Umbilical cord (tissue), 2 donors: ENCODE data around the gene RASGRP2. TPM values are rescaled to one million over a fixed set of nuclear protein-coding genes. Genes with fewer than 3 reads are reported as not detected.
"Not testable (repeated sequence)": the region's sequence is repeated elsewhere in the genome, so short reads cannot be mapped to it uniquely, and the experiment has no call there.

Source experiments
- DNase-seq: peaks from one replicate; pipeline ENCODE4 v3.0.0-alpha.2; 2015; ENCODE audit warnings: low spot score
- total RNA-seq: library from RNA; depleted of rRNA; stranded (reverse); fragments of >200 nt; gene quantifications from one replicate; pipeline ENCODE4 v1.2.3, GENCODE V29; 2014; ENCODE audit warnings: low replicate concordance; ENCODE audit not compliant: insufficient read depth

The RASGRP2 gene
- total RNA-seq, 1 donor from 2014 or later = 15.9 TPM

DNA sequence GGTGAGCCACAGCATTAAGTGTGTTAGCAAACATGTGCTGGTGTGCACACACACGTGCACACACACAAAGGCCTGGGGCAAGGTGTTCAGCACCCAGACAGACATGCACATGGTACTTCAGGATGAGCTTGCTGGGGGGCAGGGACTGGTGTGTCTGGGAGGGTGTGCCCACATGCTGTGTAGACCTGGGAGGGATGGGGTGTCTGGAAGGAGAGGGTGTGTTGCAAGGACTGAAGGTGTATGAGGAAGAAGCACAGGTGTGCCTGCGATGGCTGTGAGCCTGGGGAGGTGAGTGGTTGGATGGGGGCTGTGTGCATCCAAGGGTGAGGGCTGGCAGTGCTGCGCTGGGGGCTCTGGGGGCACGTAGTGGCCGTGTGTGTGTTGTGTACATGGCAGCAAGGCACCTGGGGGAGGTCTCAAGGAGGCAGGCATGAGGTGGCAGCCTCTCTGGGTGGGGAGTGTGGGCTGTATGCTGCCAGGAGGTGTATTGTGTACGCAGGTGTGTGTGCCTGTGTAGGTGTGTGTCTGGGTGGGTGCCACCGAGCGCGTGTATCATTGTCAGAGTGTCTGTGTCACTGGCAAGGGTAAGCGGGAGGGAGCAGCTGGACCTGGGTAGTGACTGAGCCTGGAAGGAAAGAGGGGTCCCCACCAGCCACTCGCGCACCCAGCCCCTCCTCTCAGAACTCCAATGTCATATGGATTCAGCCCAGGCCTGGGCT lies 23.1 kb downstream of the RASGRP2 start:
- no peak for DNase-seq

DNA sequence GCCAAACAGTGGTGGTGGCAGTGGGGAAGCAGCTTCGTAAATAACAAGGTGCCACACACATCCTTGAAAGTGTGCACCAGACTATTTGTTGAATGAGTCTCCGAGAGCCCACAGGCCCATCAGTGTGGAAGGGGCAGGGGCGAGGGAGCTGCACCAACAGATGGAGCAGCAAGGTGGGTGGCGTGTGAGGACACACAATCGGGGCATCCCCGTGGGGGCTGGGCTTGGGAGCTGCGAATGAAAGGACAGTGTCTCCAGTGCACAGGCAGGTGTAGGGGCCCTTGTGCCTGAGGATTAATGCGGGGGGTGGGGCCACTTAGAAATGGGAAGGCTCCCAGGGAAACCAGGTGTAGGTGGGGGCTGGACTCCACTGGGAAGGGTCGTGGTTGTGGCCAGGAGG lies 23.8 kb downstream of the RASGRP2 start:
- no peak for DNase-seq

DNA sequence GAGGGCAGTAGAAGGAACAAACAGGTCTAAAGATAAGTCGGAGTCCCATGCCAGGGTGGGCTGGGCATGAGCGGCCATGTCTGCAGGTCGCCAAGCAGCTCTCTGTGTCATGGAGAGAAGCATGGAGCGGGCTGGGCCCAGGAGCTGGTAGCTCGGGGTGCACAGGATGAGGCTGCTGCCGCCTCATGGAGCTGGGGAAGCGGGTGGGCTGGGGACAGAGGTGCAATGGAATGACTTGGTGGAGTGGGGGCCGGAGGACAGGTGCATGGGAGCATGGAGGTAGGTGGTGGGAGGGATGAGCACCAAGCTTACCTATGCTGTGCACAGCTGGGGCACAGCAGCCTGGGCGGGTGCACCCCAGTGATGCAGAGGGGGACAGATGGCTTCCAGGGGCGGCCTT lies 24.5 kb downstream of the RASGRP2 start:
- no peak for DNase-seq

DNA sequence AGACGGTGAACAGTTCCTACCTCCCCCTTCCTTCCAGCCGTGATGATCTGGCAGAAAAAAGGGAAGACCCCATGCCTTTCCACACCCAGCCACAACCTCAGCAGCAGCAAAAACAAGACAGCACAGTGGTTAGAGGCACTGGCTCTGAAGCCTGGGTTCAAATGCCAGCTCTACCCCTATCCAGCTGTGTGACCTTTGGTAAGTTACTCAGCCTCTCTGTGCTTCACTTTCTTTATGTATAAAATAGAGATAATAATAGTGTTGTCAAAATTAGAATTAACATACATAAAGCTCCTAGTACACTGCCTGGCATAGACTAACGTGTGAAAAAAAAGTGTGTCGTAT lies 25.2 kb downstream of the RASGRP2 start:
- no peak for DNase-seq

DNA sequence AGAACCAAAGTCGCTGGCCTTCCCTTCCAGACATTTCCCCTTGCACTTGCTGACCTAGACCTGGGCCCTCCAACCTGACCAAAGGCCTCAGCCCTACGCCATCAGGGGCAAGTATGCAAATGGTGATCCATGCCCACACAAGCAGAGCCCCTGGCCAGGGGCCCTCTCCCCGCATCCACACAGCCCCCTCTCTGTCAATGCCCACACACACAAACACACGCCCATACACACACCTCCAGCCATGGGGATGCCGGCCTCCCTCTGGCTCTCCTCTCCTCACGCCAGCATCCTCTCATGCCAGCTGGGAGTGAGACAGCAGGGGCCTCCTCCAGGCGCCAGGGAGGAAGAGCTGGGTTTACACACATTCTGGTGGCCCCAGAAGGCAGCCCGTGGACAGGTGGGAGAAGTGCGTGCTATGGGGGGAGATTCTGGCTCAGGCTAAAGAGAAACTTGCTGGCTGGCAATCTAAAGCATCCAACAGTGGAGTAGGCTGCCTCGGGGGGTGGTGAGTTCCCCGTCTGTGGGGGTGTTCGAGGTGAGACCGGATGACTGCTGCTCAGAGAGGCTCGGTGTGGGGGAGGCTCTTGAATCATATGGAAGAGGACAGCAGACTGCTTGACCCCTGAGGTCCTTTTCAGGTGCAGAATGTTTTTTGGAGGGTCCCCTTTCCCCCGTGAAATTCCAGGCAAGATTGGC lies 25.7 kb downstream of the RASGRP2 start:
- DNase-seq = no peak

DNA sequence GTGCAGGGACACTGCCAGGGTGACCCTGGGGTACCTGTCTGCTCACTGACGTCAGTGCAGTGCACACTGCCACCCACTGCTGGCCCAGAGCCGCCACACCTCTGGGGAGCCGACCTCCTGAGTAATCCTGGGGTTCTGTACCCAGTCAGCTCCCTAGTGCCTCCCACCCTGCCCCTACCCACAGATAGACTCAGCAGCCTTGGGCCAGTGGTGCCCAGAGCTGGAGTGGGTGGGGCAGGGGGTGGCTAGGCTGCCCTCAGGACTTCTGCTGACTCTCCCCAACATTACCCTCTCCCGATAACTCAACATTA lies 26.7 kb downstream of the RASGRP2 start:
- DNase-seq = no peak

DNA sequence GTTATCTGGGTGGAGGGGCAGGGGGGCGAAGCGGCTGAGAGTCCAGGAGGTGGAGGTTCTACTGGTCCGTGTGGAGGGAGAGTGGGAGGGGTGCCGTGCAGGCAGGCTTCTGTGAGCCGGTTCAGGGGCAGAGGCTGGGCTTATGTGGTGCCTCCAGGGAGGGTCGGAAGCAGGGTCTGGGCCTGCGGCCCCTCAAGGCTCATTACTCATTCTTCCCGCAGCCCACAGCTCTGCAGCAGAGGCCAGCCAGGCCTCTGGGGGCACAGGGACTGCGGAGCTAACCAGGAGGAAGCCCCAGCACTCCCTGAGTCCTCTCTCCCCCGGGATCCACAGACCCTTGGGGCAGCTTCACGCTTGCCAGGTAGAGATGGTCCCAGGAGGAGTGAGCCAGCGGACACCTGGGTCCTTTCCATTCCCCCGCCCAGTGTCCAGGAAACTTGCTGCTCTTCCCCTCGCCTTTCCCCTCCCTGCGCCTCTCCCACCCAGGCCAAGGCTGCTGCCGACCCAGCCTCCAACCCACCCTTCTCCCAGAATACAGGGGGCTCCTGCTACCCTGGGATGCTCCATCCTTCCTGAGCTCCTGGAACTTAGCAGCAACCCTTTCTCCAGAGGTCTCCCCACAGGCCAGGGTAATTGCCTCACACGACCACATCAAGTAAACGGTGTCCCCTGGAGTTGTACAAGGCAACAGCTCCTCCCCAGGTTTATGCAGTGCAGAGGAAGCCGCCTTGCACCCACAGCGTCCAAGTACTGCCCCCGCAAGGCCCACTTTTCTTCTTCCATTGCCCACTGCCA lies 27.3 kb downstream of the RASGRP2 start:
- DNase-seq = no peak

DNA sequence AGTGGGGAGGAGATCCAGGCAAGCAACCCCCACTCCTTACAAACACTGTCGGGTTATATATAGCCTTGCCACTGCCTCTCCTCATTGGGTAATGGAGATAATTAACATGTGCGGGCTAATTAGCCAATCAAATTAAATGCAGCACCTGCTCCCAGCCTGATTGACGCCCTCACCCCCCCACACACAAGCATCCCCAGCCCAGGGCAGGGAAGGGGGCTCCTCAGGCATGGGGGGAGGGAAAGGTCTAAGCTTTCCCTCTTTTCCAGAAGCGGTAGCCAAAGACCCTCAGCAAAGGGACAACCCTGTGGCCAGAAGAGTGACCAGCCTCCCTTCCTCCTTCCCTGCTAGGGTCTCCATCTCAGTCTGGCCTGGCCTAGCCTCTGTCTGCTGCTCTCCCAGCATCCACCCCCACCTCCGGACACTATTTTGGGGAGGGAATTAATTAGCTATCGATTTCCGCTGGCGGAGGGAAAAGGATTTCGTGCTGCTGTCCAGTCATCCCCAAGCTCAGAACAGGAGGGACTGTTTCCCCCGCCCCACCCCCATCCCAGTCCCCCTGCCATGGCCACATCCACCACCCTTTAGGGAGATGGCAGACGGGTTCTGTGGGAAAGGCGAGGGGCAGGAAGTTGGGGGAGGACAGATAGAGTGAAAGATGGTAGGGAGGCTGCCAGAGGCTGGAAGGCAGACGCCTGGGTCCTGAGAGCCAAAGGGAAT lies 28.0 kb downstream of the RASGRP2 start:
- DNase-seq = no peak

DNA sequence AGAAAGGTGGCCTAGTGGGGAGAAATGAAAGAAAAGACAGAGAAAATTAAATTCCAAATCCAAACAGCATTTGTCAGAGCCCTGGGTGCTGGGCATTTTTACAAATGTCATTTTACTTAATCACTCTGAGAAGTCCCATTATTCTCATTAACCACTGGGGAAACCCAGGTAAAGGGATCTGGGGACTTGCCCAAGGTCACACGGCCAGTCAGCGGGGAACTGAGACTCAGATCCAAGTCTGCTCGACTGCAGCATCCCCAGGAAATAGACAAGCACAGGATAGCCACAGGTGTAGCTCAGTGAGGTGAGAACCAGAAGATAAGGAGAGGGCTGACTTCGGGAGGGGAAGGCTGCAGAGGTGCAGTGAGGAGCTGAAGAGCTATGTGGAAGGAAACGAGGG lies 28.8 kb downstream of the RASGRP2 start:
- DNase-seq = no peak

DNA sequence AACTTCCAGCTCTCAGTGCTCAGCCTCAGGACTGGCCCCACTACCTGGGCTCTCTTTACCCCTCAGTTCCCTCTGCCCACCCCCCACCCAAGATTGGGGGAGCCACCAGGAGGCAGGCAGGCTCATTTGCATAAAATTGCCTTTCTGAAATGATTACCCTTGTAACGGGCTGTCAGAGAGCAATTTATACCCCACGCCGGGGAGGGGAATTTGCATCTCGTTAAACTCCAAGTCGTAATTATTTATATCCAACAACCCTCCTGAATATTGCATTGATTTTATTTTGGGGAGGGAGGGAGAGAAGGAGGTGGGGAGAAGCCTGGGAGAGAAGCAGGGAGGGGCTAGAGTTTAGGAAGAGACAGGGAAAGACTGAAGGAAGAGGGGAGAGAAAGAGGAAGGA lies 29.3 kb downstream of the RASGRP2 start:
- no peak for DNase-seq

DNA sequence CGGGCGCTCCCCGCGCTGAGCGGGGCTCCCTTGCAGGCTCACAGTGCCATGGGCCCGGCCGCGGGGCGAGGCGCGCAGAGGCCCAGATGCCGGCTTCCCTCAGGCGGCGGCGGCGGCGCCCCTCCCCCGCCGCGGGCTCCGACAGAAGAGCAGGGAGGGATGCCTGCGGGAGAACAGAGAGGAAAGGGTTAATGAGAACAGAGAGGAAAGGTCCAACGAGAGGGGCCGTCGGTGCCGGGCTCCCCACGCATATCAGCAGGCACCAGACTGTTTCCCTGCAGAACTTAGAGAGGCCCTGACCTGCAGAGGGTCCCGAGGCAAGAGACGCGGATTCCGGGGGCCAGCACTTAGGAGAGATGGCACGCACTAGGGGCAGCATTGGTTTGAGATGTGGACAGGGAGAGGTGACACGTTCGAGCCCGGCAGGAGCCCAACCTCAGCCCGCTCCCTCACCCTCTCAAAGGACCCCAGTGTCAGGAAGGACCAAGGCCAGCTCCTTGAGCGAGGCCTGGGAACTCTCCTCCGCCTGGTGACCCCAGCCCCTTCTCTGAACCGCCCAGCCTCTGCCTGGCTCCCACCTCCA lies 30.1 kb downstream of the RASGRP2 start:
- DNase-seq = no peak

DNA sequence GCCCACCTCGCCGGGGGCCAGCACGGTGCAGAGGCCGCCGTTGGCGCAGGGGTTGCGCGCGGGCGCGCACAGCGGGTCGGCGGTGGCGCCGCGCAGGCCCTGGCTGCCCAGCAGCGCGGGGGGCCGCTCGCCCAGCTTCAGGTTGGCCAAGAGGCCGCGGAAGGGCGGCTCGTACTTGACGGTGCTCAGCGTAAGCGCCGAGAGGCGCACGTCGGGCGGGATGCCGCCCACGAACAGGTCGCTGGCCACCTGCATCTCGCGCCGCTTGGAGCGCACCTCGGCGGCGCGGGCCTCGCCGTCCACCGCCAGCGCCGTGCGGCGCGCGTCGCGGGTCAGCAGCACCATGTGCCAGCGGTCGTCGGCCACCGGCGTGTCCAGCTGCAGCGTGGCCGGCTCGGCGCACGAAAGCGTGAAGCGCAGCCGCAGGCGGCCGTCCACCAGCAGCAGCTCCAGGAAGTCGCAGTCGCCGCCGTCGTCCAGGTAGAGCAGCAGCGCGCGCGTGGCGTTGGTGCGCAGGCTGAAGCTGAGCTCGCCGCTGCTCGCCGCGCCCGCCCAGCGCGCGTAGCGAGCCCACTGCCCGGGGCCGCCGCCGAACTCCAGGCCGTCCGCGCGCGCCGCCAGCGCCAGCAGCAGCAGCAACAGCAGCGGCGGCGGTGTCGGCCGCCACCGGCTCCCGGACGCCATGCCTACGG lies 30.8 kb downstream of the RASGRP2 start:
- DNase-seq = peak; percentile 61

DNA sequence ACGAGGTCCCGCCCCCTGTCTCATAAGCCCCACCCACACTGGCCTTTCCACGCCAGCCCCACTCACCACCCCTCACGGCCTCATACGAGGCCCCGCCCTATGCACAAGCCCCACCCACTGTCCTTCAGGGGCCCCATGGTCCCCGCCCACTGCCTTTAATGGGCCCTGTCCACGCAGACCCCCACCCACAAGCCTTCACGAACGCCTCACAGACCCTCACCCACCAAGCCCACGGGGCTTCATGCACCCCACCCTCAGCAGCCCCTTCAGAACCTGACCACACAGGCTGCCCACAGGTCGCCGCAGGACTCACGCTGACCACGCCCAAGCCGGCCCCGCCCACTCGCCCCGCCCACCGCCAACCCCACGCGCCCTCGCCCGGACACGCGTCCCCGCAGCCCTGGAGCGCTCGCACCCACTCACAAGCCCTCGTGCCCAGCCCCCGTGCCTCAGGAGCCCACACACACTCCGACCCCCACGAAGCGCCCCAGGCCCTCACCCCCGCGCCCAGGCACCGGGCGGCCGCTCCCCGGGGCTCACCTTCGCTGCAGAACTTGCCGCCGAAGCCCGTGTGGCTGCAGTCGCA lies 31.4 kb downstream of the RASGRP2 start:
- DNase-seq = no peak

DNA sequence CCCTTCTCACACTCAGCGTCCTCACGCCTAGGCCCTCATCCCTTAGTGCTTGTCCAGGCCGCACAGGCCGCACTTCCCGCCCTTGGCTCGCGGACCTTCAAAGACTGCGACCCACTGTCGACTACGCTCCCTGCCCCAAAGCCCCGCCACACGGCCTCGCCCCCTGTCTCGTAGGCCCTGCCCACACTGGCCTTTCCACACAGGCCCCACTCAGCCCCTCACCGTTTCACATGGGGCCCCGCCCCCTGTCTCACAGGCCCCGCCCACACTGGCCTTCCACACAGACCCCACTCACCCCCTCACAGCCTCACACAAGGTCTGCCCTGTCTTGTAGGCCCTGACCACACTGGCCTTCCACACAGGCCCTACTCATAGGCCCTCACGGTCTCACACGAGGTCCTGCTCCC lies 32.0 kb downstream of the RASGRP2 start:
- DNase-seq = no peak

DNA sequence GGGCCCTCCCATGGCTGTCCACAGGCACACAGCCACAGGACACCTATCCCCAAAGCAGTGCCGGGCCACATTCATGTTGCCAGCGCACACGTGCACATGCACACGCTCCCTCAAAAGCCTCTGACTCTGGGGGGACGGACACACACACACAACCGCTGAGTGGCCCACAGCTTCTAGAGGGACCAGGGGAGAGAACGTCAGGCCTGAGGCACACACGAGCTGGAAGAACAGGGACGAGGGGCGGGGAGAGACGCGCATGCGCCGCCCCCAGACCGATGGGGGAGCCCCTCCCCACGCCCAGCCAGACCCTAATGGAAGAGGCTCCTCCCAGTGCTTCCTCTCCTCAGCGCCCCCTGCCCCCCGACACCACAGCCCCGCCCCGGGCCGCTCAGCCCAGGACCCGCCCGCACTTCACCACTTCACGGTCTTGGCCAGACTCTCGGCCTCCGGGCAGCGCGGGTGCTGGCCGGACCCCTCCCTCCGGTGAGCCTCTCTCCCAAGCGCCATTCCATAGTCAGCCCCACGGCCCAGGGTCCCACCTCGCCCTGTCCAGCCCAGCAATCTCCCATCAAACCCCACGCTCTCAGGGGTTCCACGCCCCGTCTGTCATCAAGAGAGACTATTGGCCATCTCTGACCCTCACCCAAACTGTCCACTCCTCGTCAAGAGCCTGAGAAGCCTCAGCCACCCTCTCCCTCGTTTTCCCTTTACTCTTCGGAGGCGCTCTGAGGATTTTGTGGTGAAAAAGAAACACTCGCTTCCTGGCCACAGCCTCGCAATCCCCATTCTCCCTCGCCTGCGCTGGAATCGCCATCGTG lies 32.6 kb downstream of the RASGRP2 start:
- no peak for DNase-seq

DNA sequence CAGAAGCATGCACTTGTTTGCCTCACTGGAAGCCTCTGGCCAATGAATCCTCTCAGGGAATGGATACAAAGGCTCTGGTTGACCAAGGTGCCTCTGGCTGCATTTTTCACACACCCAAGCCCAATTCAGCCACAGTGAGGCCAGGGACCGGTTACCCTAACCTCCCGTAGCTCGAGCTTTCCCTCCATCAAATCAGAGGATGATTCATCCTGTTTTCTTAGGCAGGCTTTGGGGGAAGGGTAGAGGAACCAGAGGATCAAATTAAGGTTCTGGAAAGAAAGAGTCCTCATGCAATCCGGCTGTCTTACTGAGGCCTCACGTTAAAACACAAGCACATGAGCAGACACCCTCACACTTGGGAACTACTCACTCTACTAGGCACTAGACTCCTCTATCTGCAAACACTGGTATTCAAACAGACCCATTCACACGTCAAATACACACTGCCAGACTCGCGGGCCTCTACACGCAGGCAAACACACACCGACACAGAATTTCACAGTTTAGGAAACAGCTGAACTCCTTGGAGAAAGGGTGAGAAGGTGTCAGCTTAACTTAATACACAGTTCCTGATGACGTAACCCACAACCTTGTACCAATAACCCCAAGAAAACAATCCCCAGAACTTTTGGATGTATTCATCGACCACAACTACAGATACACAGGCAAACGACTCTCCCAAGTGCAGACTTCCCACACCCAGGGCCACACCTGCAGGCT lies 33.4 kb downstream of the RASGRP2 start:
- no peak for DNase-seq

DNA sequence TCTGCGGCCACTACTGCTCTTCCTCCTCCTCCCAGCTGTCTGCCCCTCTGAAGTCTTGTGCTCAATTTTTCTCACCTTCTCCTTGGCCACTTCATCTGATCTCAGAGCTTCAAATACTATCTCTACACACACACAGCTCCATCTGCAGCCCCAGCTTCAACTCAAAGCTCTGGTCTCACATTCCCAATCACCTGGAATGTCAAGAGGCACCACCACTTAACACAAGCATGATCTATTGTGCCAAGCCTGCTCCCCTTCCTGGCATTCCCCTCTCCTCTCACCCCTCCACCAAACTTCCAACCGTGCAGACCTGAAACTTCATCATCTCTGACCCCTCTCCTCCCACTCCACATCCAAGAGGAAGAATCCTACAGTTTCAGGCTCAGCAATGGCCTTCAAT lies 38.4 kb downstream of the RASGRP2 start:
- no peak for DNase-seq

DNA sequence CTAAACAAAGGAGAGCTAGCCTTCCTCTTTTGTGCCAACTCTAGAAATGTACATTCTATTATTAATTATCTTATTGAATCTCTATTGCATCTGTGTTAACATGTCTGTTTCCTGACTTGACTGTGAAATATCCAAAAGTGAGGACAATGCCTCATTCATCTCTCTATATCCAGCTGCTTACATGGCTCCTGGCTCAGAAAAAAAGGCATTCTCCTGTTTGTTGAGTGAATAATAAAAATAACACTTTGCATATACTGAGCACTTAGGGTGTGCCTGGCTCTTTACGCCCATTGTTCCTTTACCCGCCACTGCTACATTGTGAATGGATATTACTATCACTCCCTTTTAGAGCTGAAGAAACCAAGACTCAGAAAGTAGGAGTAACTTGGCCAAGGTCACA lies 40.9 kb downstream of the RASGRP2 start:
- DNase-seq = no peak

DNA sequence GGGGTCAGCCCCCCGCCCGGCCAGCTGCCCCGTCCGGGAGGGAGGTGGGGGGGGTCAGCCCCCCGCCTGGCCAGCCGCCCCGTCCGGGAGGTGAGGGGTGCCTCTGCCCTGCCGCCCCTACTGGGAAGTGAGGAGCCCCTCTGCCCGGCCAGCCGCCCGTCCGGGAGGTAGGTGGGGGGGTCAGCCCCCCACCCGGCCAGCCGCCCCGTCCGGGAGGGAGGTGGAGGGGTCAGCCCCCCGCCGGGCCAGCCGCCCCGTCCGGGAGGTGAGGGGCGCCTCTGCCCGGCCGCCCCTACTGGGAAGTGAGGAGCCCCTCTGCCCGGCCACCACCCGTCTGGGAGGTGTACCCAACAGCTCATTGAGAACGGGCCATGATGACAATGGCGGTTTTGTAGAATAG lies 42.0 kb downstream of the RASGRP2 start:
- not testable (repeated sequence) for DNase-seq
